ENCODE measurements around the gene CFAP91.
"Not testable (repeated sequence)": the region's sequence is repeated elsewhere in the genome, so short reads cannot be mapped to it uniquely, and the experiment has no call there.

CFAP91 gene

GRCh38 chr3:119676771-119677640 is 25.8 kb upstream of the CFAP91 start, which contains the start of gene COX17:
Gene COX17 (minus strand): TSS chr3:119677406. CDS start chr3:119677310, 96 bp downstream.
- H3K27me3 ChIP-seq (ENCODE audit: control insufficient read depth, insufficient read depth, low read length) = no peaks in the 10 kb centered on the region
- H3K4me3 ChIP-seq (ENCODE audit: low read depth, low read length) = peak within 1 kb of the TSS; percentile 69
- peak within 1 kb of the TSS; percentile 32 for H3K9ac ChIP-seq
- no peaks in the 10 kb centered on the region for H3K36me3 ChIP-seq (ENCODE audit: control insufficient read depth, insufficient read depth, low read length)
- TF ChIP-seq CTCF (IDR thresholded peaks at IDR 0.05) = peak; percentile 8
- H3K9me3 ChIP-seq (ENCODE audit: control insufficient read depth, low read length) = no peaks in the 10 kb centered on the region
- peak within 1 kb of the TSS; percentile 71 for H2AFZ ChIP-seq
- H3K4me2 ChIP-seq (ENCODE audit: low read length) = peak within 1 kb of the TSS; percentile 88
- H3K79me2 ChIP-seq = peaks cover 5% of the 10 kb centered on the region
- H3K27ac ChIP-seq = peak within 1 kb of the TSS; percentile 75
- H3K4me1 ChIP-seq = peaks cover 30% of the 10 kb centered on the region

GRCh38 chr3:119677641-119677934 is 25.2 kb upstream of the CFAP91 start:
- no peak for TF ChIP-seq CTCF (IDR thresholded peaks at IDR 0.05)
- Histone ChIP-seq H3K4me1 (peaks cover 26% of the 10 kb centered on the region), H3K36me3 (ENCODE audit: control insufficient read depth, insufficient read depth, low read length) (no peaks in the 10 kb centered on the region), H3K79me2 (peaks cover 5% of the 10 kb centered on the region), H3K9me3 (ENCODE audit: control insufficient read depth, low read length) (no peaks in the 10 kb centered on the region), H3K9ac (no peak overlapping the region), H3K27ac (peak overlapping the region; percentile 75), H2AFZ (peak overlapping the region; percentile 71), H3K4me2 (ENCODE audit: low read length) (peak overlapping the region; percentile 88), H3K4me3 (ENCODE audit: low read depth, low read length) (peak overlapping the region; percentile 69), H3K27me3 (ENCODE audit: control insufficient read depth, insufficient read depth, low read length) (no peaks in the 10 kb centered on the region)

- H3K27ac ChIP-seq; H2AFZ ChIP-seq; H3K4me3 ChIP-seq (ENCODE audit: low read depth, low read length); H3K36me3 ChIP-seq (ENCODE audit: control insufficient read depth, insufficient read depth, low read length); H3K27me3 ChIP-seq (ENCODE audit: control insufficient read depth, insufficient read depth, low read length); H3K9me3 ChIP-seq (ENCODE audit: control insufficient read depth, low read length); H3K4me2 ChIP-seq (ENCODE audit: low read length); H3K79me2 ChIP-seq; H3K9ac ChIP-seq: not testable (repeated sequence)
- peaks cover 26% of the 10 kb centered on the region for H3K4me1 ChIP-seq
Observed at GRCh38 chr3:119678209-119678608, 24.6 kb upstream of the CFAP91 start.

GRCh38 chr3:119679874-119680273 is 22.9 kb upstream of the CFAP91 start:
- Histone ChIP-seq H2AFZ (peak overlapping the region; percentile 67), H3K4me3 (ENCODE audit: low read depth, low read length) (no peak overlapping the region), H3K36me3 (ENCODE audit: control insufficient read depth, insufficient read depth, low read length) (no peaks in the 10 kb centered on the region), H3K4me2 (ENCODE audit: low read length) (no peak overlapping the region), H3K9me3 (ENCODE audit: control insufficient read depth, low read length) (no peaks in the 10 kb centered on the region), H3K4me1 (peaks cover 26% of the 10 kb centered on the region), H3K9ac (no peak overlapping the region), H3K79me2 (peaks cover 5% of the 10 kb centered on the region), H3K27me3 (ENCODE audit: control insufficient read depth, insufficient read depth, low read length) (no peaks in the 10 kb centered on the region), H3K27ac (peak overlapping the region; percentile 30)
- TF ChIP-seq CTCF (IDR thresholded peaks at IDR 0.05) = no peak

- peak overlapping the region; percentile 8 for H3K27ac ChIP-seq
- H3K9ac ChIP-seq = no peak overlapping the region
- no peaks in the 10 kb centered on the region for H3K27me3 ChIP-seq (ENCODE audit: control insufficient read depth, insufficient read depth, low read length)
- H2AFZ ChIP-seq = peak overlapping the region; percentile 58
- H3K36me3 ChIP-seq (ENCODE audit: control insufficient read depth, insufficient read depth, low read length) = no peaks in the 10 kb centered on the region
- H3K4me3 ChIP-seq (ENCODE audit: low read depth, low read length) = no peak overlapping the region
- peaks cover 14% of the 10 kb centered on the region for H3K4me1 ChIP-seq
- H3K4me2 ChIP-seq (ENCODE audit: low read length) = peak overlapping the region; percentile 5
- TF ChIP-seq CTCF (IDR thresholded peaks at IDR 0.05) = peak; percentile 57
- H3K79me2 ChIP-seq = no peaks in the 10 kb centered on the region
- H3K9me3 ChIP-seq (ENCODE audit: control insufficient read depth, low read length) = no peaks in the 10 kb centered on the region
Observed at GRCh38 chr3:119681279-119681678, 21.5 kb upstream of the CFAP91 start.

Measured in parathyroid adenoma (tissue), 2 donors.